ENCODE measurements around the gene SLC39A8.

Gene SLC39A8

GRCh38 chr4:102344520-102344953, 745 bp downstream of the SLC39A8 start:
- Mint-ChIP-seq H3K9me3 (no peaks in the 10 kb centered on the region), H3K27me3 (ENCODE audit: low read depth) (peaks cover 34% of the 10 kb centered on the region), H3K4me1 (peaks cover 5% of the 10 kb centered on the region), H3K4me3 (peak overlapping the region; percentile 85 to 92 (median 91)), H3K27ac (peak overlapping the region in 1 of 3 experiments; percentile 77), H3K36me3 (ENCODE audit: low read depth) (peaks cover 4% of the 10 kb centered on the region)
- TF ChIP-seq, protein P1, sequence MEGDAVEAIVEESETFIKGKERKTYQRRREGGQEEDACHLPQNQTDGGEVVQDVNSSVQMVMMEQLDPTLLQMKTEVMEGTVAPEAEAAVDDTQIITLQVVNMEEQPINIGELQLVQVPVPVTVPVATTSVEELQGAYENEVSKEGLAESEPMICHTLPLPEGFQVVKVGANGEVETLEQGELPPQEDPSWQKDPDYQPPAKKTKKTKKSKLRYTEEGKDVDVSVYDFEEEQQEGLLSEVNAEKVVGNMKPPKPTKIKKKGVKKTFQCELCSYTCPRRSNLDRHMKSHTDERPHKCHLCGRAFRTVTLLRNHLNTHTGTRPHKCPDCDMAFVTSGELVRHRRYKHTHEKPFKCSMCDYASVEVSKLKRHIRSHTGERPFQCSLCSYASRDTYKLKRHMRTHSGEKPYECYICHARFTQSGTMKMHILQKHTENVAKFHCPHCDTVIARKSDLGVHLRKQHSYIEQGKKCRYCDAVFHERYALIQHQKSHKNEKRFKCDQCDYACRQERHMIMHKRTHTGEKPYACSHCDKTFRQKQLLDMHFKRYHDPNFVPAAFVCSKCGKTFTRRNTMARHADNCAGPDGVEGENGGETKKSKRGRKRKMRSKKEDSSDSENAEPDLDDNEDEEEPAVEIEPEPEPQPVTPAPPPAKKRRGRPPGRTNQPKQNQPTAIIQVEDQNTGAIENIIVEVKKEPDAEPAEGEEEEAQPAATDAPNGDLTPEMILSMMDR (IDR thresholded peaks at IDR 0.05; ENCODE audit: unreplicated experiment in 3 of 3): no peak

- H3K27me3 Mint-ChIP-seq (ENCODE audit: low read depth): peaks cover 31% of the 10 kb centered on the region
- H3K4me3 Mint-ChIP-seq: peak overlapping the region; percentile 85 to 91 (median 85)
Observed at GRCh38 chr4:102343964-102344519, 1.2 kb downstream of the SLC39A8 start.

GRCh38 chr4:102342404-102343074, 2.7 kb downstream of the SLC39A8 start:
- H3K4me1 Mint-ChIP-seq: peaks cover 5% of the 10 kb centered on the region
- no peak overlapping the region for H3K27ac Mint-ChIP-seq
- peaks cover 9% of the 10 kb centered on the region for H3K36me3 Mint-ChIP-seq (ENCODE audit: low read depth)
- H3K4me3 Mint-ChIP-seq: peak overlapping the region; percentile 71 to 75 (median 74)
- H3K27me3 Mint-ChIP-seq (ENCODE audit: low read depth): peaks cover 30% of the 10 kb centered on the region
- no peaks in the 10 kb centered on the region for H3K9me3 Mint-ChIP-seq
- TF ChIP-seq, protein P1 (IDR thresholded peaks at IDR 0.05; ENCODE audit: unreplicated experiment in 3 of 3): no peak

More at GRCh38 chr4:102343964-102344519, 1.2 kb downstream of the SLC39A8 start:
- H3K36me3 Mint-ChIP-seq (ENCODE audit: low read depth): peaks cover 9% of the 10 kb centered on the region
- peak overlapping the region; percentile 10 to 31 (median 25) for H3K27ac Mint-ChIP-seq
- H3K9me3 Mint-ChIP-seq: no peaks in the 10 kb centered on the region
- TF ChIP-seq, protein P1 (IDR thresholded peaks at IDR 0.05; ENCODE audit: unreplicated experiment in 3 of 3): no peak
- peaks cover 5% of the 10 kb centered on the region for H3K4me1 Mint-ChIP-seq

DNA sequence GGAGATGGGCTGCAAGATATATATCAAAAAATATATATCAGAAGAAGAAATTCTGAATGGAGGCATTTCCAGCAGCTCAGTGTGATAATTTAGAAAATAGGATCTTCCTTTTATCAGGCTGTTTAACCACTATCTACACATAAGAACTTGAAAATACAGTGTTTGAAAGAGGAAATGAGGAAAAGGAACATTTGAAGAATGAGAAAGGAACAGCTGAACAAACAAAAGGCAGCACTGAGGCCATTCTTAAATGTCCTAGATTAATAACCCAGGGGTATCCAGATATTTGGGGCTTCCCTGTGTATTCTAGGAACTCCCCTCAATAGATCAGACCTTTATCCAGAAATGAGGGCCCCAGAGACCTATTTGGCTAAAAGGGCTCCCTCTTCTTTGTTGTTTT, 4.1 kb downstream of the SLC39A8 start:
- no peaks in the 10 kb centered on the region for H3K9me3 Mint-ChIP-seq
- peak overlapping the region in 1 of 3 experiments; percentile 1 for H3K27ac Mint-ChIP-seq
- H3K4me3 Mint-ChIP-seq: no peak overlapping the region
- TF ChIP-seq, protein P1 (IDR thresholded peaks at IDR 0.05; ENCODE audit: unreplicated experiment in 3 of 3): no peak
- peaks cover 30% of the 10 kb centered on the region for H3K27me3 Mint-ChIP-seq (ENCODE audit: low read depth)
- H3K4me1 Mint-ChIP-seq: peaks cover 5% of the 10 kb centered on the region
- peaks cover 9% of the 10 kb centered on the region for H3K36me3 Mint-ChIP-seq (ENCODE audit: low read depth)

- Mint-ChIP-seq H3K9me3 (no peaks in the 10 kb centered on the region), H3K27ac (no peak overlapping the region), H3K36me3 (ENCODE audit: low read depth) (peaks cover 9% of the 10 kb centered on the region), H3K27me3 (ENCODE audit: low read depth) (peaks cover 20% of the 10 kb centered on the region), H3K4me1 (peaks cover 3% of the 10 kb centered on the region), H3K4me3 (no peak overlapping the region)
- TF ChIP-seq, protein P1 (IDR thresholded peaks at IDR 0.05; ENCODE audit: unreplicated experiment in 3 of 3): no peak
Observed at GRCh38 chr4:102339018-102339417, 6.3 kb downstream of the SLC39A8 start.
